Measurements from ENCODE around the gene CHD2.

Gene CHD2

GRCh38 chr15:92885224-92886041 lies 14.7 kb upstream of the CHD2 start:
- DNase-seq (ENCODE audit: low read depth), result no peak

GRCh38 chr15:92886042-92886537 lies 14.0 kb upstream of the CHD2 start:
- DNase-seq (ENCODE audit: low read depth), result no peak

GRCh38 chr15:92886815-92887214 lies 13.3 kb upstream of the CHD2 start:
- no peak for DNase-seq (ENCODE audit: low read depth)

GRCh38 chr15:92887869-92888268 lies 12.3 kb upstream of the CHD2 start:
- no peak for DNase-seq (ENCODE audit: low read depth)

GRCh38 chr15:92889390-92890107 lies 10.6 kb upstream of the CHD2 start:
- DNase-seq (ENCODE audit: low read depth), result no peak

GRCh38 chr15:92891533-92892200 lies 8.5 kb upstream of the CHD2 start:
- no peak for DNase-seq (ENCODE audit: low read depth)

GRCh38 chr15:92892201-92892555 lies 7.9 kb upstream of the CHD2 start:
- no peak for DNase-seq (ENCODE audit: low read depth)

- no peak for DNase-seq (ENCODE audit: low read depth)
Observed at GRCh38 chr15:92893200-92893599, 6.9 kb upstream of the CHD2 start.

- no peak for DNase-seq (ENCODE audit: low read depth)
Observed at GRCh38 chr15:92896561-92896960, 3.6 kb upstream of the CHD2 start.

- DNase-seq (ENCODE audit: low read depth), result no peak
Observed at GRCh38 chr15:92897620-92898019, 2.5 kb upstream of the CHD2 start.

GRCh38 chr15:92898988-92899582 lies 1.0 kb upstream of the CHD2 start:
- DNase-seq (ENCODE audit: low read depth), result no peak

GRCh38 chr15:92899601-92899947 lies 550 bp upstream of the CHD2 start:
- DNase-seq (ENCODE audit: low read depth), result no peak

GRCh38 chr15:92900731-92901071 lies 577 bp downstream of the CHD2 start:
- DNase-seq (ENCODE audit: low read depth), result no peak

GRCh38 chr15:92901072-92901761 lies 1.1 kb downstream of the CHD2 start:
- no peak for DNase-seq (ENCODE audit: low read depth)

GRCh38 chr15:92901995-92902394 lies 1.9 kb downstream of the CHD2 start:
- DNase-seq (ENCODE audit: low read depth), result no peak

- no peak for DNase-seq (ENCODE audit: low read depth)
Observed at GRCh38 chr15:92902737-92903593, 2.8 kb downstream of the CHD2 start.

- no peak for DNase-seq (ENCODE audit: low read depth)
Observed at GRCh38 chr15:92903631-92903965, 3.5 kb downstream of the CHD2 start.

- peak; percentile 97 for DNase-seq (ENCODE audit: low read depth)
Observed at GRCh38 chr15:92903966-92904721, 4.0 kb downstream of the CHD2 start.

GRCh38 chr15:92904722-92905571 lies 4.8 kb downstream of the CHD2 start:
- DNase-seq (ENCODE audit: low read depth), result no peak

- DNase-seq (ENCODE audit: low read depth), result no peak
Observed at GRCh38 chr15:92906020-92906419, 5.9 kb downstream of the CHD2 start.

Measured in fibroblast of the conjunctiva (primary cell).